Neural crest cell (in vitro differentiated cells): ENCODE measurements around the gene LIMS2. TPM values are rescaled to one million over a fixed set of nuclear protein-coding genes. Genes with fewer than 3 reads are reported as not detected.
A peak's percentile ranks its signal among the peaks of the same experiment; 100 is the strongest.

ENCODE experiments used
- DNase-seq: peaks from one replicate; pipeline ENCODE4 v3.0.0; 2021; ENCODE audit warnings: low read depth, mixed read lengths, low spot score
- H3K27ac Mint-ChIP-seq: one replicate; pipeline ENCODE4 v1.8.0; 2021; ENCODE audit warnings: mild to moderate bottlenecking, mixed read lengths; ENCODE audit not compliant: unreplicated experiment
- H3K27me3 Mint-ChIP-seq: 2 replicates; pipeline ENCODE4 v1.8.0; 2021; ENCODE audit warnings: low read depth, mild to moderate bottlenecking, mixed read lengths
- H3K36me3 Mint-ChIP-seq: 2 replicates; pipeline ENCODE4 v1.8.0; 2021; ENCODE audit warnings: low read depth, mild to moderate bottlenecking, mixed read lengths
- H3K4me1 Mint-ChIP-seq: 2 replicates; pipeline ENCODE4 v1.8.0; 2021; ENCODE audit warnings: mixed read lengths
- H3K4me3 Mint-ChIP-seq: one replicate; pipeline ENCODE4 v1.8.0; 2021; ENCODE audit warnings: mild to moderate bottlenecking, mixed read lengths
- H3K9me3 Mint-ChIP-seq: 2 replicates; pipeline ENCODE4 v1.8.0; 2021; ENCODE audit warnings: mixed read lengths
- CTCF ChIP-seq: fragments of 200-600 bp; sonication (generic); conservative IDR thresholded peaks from 2 replicates; pipeline ENCODE4 v1.5.0; 2021; ENCODE audit warnings: antibody characterized with exemption, mild to moderate bottlenecking
- total RNA-seq: library from RNA; stranded (reverse); gene quantifications from 2 replicates; pipeline ENCODE4 v1.2.1, GENCODE V29; 2021

LIMS2 gene
- total RNA-seq, 1 donor from 2014 or later: 7.6 TPM

GRCh38 chr2:127661072-127661649, 14.2 kb downstream of the LIMS2 start:
- DNase-seq: no peak
- peaks cover 32% of the 10 kb centered on the region for H3K4me1 Mint-ChIP-seq
- H3K9me3 Mint-ChIP-seq: no peaks in the 10 kb centered on the region
- H3K36me3 Mint-ChIP-seq: no peaks in the 10 kb centered on the region
- peak overlapping the region; percentile 79 for H3K4me3 Mint-ChIP-seq
- H3K27ac Mint-ChIP-seq: peak overlapping the region; percentile 86
- H3K27me3 Mint-ChIP-seq: peaks cover 33% of the 10 kb centered on the region
- no peak for TF ChIP-seq CTCF

- Mint-ChIP-seq H3K27ac (no peak overlapping the region), H3K4me3 (no peak overlapping the region), H3K9me3 (no peaks in the 10 kb centered on the region), H3K4me1 (peaks cover 38% of the 10 kb centered on the region), H3K27me3 (peaks cover 24% of the 10 kb centered on the region), H3K36me3 (no peaks in the 10 kb centered on the region)
- TF ChIP-seq CTCF: no peak
- no peak for DNase-seq
These were observed 15.1 kb downstream of the LIMS2 start for GRCh38 chr2:127660291-127660578.

- Mint-ChIP-seq H3K27me3 (peaks cover 18% of the 10 kb centered on the region), H3K9me3 (no peaks in the 10 kb centered on the region), H3K4me3 (no peak overlapping the region), H3K27ac (no peak overlapping the region), H3K36me3 (no peaks in the 10 kb centered on the region), H3K4me1 (peaks cover 37% of the 10 kb centered on the region)
- TF ChIP-seq CTCF: no peak
- no peak for DNase-seq
These were observed 15.7 kb downstream of the LIMS2 start for GRCh38 chr2:127659408-127660290.

- H3K4me1 Mint-ChIP-seq: peaks cover 37% of the 10 kb centered on the region
These were observed 16.5 kb downstream of the LIMS2 start for GRCh38 chr2:127658641-127659407.

GRCh38 chr2:127658146-127658545, 17.2 kb downstream of the LIMS2 start:
- Mint-ChIP-seq H3K36me3 (no peaks in the 10 kb centered on the region), H3K27ac (no peak overlapping the region), H3K4me3 (no peak overlapping the region), H3K9me3 (no peaks in the 10 kb centered on the region), H3K4me1 (peaks cover 30% of the 10 kb centered on the region), H3K27me3 (peaks cover 7% of the 10 kb centered on the region)
- DNase-seq: no peak
- no peak for TF ChIP-seq CTCF

More at GRCh38 chr2:127658641-127659407, 16.5 kb downstream of the LIMS2 start:
- H3K36me3 Mint-ChIP-seq: no peaks in the 10 kb centered on the region
- peaks cover 14% of the 10 kb centered on the region for H3K27me3 Mint-ChIP-seq
- TF ChIP-seq CTCF: no peak
- no peak for DNase-seq
- no peak overlapping the region for H3K27ac Mint-ChIP-seq
- no peaks in the 10 kb centered on the region for H3K9me3 Mint-ChIP-seq
- H3K4me3 Mint-ChIP-seq: no peak overlapping the region
